ENCODE data around the gene PIK3AP1. TPM values are rescaled to one million over a fixed set of nuclear protein-coding genes. Genes with fewer than 3 reads are reported as not detected.

The PIK3AP1 gene
- polyA plus RNA-seq, 1 of the 3 experiments (the other 2 are of a cell fraction), result 0.07 TPM

- DNase-seq, result no peak
- H3K9me2 ChIP-seq, result no peaks in the 10 kb centered on the region
- TF ChIP-seq RFX5 (IDR thresholded peaks at IDR 0.05; ENCODE audit: low read length) (no peak), MAX (IDR thresholded peaks at IDR 0.05; ENCODE audit: low read depth) (no peak), ELF1 (IDR thresholded peaks at IDR 0.05) (no peak), USF1 (IDR thresholded peaks at IDR 0.05; ENCODE audit: borderline replicate concordance, low read depth) (no peak), CTCF (IDR thresholded peaks at IDR 0.05) (no peak), POLR2AphosphoS5 (IDR thresholded peaks at IDR 0.05; ENCODE audit: low read depth, low read length) (no peak), NRF1 (IDR thresholded peaks at IDR 0.05; ENCODE audit: low read depth, low read length) (no peak), RAD21 (IDR thresholded peaks at IDR 0.05; ENCODE audit: low read length) (no peak), NFIC (IDR thresholded peaks at IDR 0.05; ENCODE audit: borderline replicate concordance) (no peak), SIN3A (IDR thresholded peaks at IDR 0.05; ENCODE audit: borderline replicate concordance, low read depth, low read length) (no peak), GABPA (IDR thresholded peaks at IDR 0.05; ENCODE audit: low read depth) (no peak), GATA2 (CRISPR knock-in tag; IDR thresholded peaks at IDR 0.05) (no peak)
- H3K4me2 ChIP-seq, result no peak overlapping the region
- no peaks in the 10 kb centered on the region for H3K9me3 ChIP-seq
- H3K79me2 ChIP-seq (ENCODE audit: insufficient read depth), result no peaks in the 10 kb centered on the region
- no peak overlapping the region for H3K27ac ChIP-seq (ENCODE audit: low read depth in 2 of 2, low read length in 1 of 2)
- no peak overlapping the region for H3K9ac ChIP-seq
- CTCF ChIA-PET, result no interaction called here
- no peaks in the 10 kb centered on the region for H3K36me3 ChIP-seq (replicated peaks in 1 of 2; ENCODE audit: control insufficient read depth in 1 of 2, insufficient read depth in 2 of 2, low read length in 1 of 2)
- H3K4me1 ChIP-seq (ENCODE audit: control insufficient read depth in 1 of 2, insufficient read depth in 2 of 2, low read depth in 1 of 2, low read length in 1 of 2), result no peaks in the 10 kb centered on the region
- H2AFZ ChIP-seq (ENCODE audit: low read depth), result no peak overlapping the region
- POLR2A ChIA-PET, result no interaction called here
- no peaks in the 10 kb centered on the region for H4K20me1 ChIP-seq (ENCODE audit: insufficient read depth)
- no peak overlapping the region for H3K4me3 ChIP-seq (ENCODE audit: low read depth in 2 of 2, low read length in 1 of 2)
- WGBS (ENCODE audit: low lambda C conversion rate), result 75% methylated on average over 7 of the region's 7 CpGs
- no peaks in the 10 kb centered on the region for H3F3A ChIP-seq (replicated peaks; ENCODE audit: insufficient read depth)
- H3K27me3 ChIP-seq (ENCODE audit: insufficient read depth), result no peaks in the 10 kb centered on the region
Measured at GRCh38 chr10:96696845-96697425, 23.4 kb downstream of the PIK3AP1 start.

- no peak for DNase-seq
- no peaks in the 10 kb centered on the region for H3K9me3 ChIP-seq
- no peak overlapping the region for H3K4me3 ChIP-seq (ENCODE audit: low read depth in 2 of 2, low read length in 1 of 2)
- H3K9ac ChIP-seq, result no peak overlapping the region
- WGBS (ENCODE audit: low lambda C conversion rate), result 51% methylated on average over 3 of the region's 3 CpGs
- TF ChIP-seq CHD2 (IDR thresholded peaks at IDR 0.05; ENCODE audit: low read length, partially characterized antibody), result no peak
- TF ChIP-seq RCOR1 (IDR thresholded peaks at IDR 0.05; ENCODE audit: low read length), result no peak
- TF ChIP-seq NFIC (IDR thresholded peaks at IDR 0.05; ENCODE audit: borderline replicate concordance), result no peak
- TF ChIP-seq USF2 (IDR thresholded peaks at IDR 0.05; ENCODE audit: borderline replicate concordance, low read depth, low read length), result no peak
- TF ChIP-seq MEF2A (IDR thresholded peaks at IDR 0.05; ENCODE audit: borderline replicate concordance, low read depth), result no peak
- TF ChIP-seq RFX5 (IDR thresholded peaks at IDR 0.05; ENCODE audit: low read length), result no peak
- no peak for TF ChIP-seq NRF1 (IDR thresholded peaks at IDR 0.05; ENCODE audit: low read depth, low read length)
- no peak for TF ChIP-seq POLR2AphosphoS5 (IDR thresholded peaks at IDR 0.05; ENCODE audit: low read depth, low read length)
- no peak for TF ChIP-seq TAF1 (IDR thresholded peaks at IDR 0.05; ENCODE audit: borderline replicate concordance, low read depth, low read length)
- TF ChIP-seq IRF3 (IDR thresholded peaks at IDR 0.05; ENCODE audit: low read depth, low read length), result no peak
- TF ChIP-seq RXRA (IDR thresholded peaks at IDR 0.05; ENCODE audit: borderline replicate concordance, low read depth), result no peak
- TF ChIP-seq SMC3 (IDR thresholded peaks at IDR 0.05; ENCODE audit: low read depth, low read length), result no peak
- TF ChIP-seq SIN3A (IDR thresholded peaks at IDR 0.05; ENCODE audit: borderline replicate concordance, low read depth, low read length), result no peak
- H3K4me1 ChIP-seq (ENCODE audit: control insufficient read depth in 1 of 2, insufficient read depth in 2 of 2, low read depth in 1 of 2, low read length in 1 of 2), result no peaks in the 10 kb centered on the region
- no peak overlapping the region for H2AFZ ChIP-seq (ENCODE audit: low read depth)
- no peaks in the 10 kb centered on the region for H3K9me2 ChIP-seq
- no peak overlapping the region for H3K4me2 ChIP-seq
- no peaks in the 10 kb centered on the region for H3F3A ChIP-seq (replicated peaks; ENCODE audit: insufficient read depth)
- ChIA-PET POLR2A (no interaction called here), CTCF (no interaction called here)
- no peak overlapping the region for H3K27ac ChIP-seq (ENCODE audit: low read depth in 2 of 2, low read length in 1 of 2)
- no peaks in the 10 kb centered on the region for H3K27me3 ChIP-seq (ENCODE audit: insufficient read depth)
- H4K20me1 ChIP-seq (ENCODE audit: insufficient read depth), result no peaks in the 10 kb centered on the region
- no peaks in the 10 kb centered on the region for H3K36me3 ChIP-seq (replicated peaks in 1 of 2; ENCODE audit: control insufficient read depth in 1 of 2, insufficient read depth in 2 of 2, low read length in 1 of 2)
- H3K79me2 ChIP-seq (ENCODE audit: insufficient read depth), result no peaks in the 10 kb centered on the region
Measured at GRCh38 chr10:96695975-96696634, 24.2 kb downstream of the PIK3AP1 start.
